HepG2 (cell line): ENCODE results near the gene VSIG10L2.

Source experiments
- ATF1 ChIP-seq: IDR thresholded peaks from 2 replicates; pipeline ENCODE4 v1.6.1; 2016; ENCODE audit warnings: mild to moderate bottlenecking, control low read depth
- CBFB ChIP-seq: sonication (generic); formaldehyde crosslinking; IDR thresholded peaks from 2 replicates; pipeline ENCODE4 v1.4.0; 2020; ENCODE audit warnings: missing genetic modification reagents
- ZFP36 ChIP-seq: fragments of 150-350 bp; IDR thresholded peaks from 2 replicates; pipeline ENCODE4 v1.6.1; 2018; ENCODE audit warnings: borderline replicate concordance, low read length, low read depth; ENCODE audit not compliant: partially characterized antibody
- TF ChIP-seq, protein P1 (sequence below): sonication (generic); formaldehyde crosslinking; IDR thresholded peaks from 2 replicates; pipeline ENCODE4 v1.5.0; 2020; ENCODE audit warnings: mild to moderate bottlenecking, missing genetic modification reagents, moderate library complexity
- TF ChIP-seq, protein P2 (sequence below): IDR thresholded peaks from 2 replicates; pipeline ENCODE4 v1.6.1; 2016; ENCODE audit warnings: control low read depth
- TF ChIP-seq, protein P3 (sequence below): IDR thresholded peaks from 2 replicates; pipeline ENCODE4 v1.6.1; 2012; ENCODE audit warnings: low read length, improper control_type of control experiment

DNA sequence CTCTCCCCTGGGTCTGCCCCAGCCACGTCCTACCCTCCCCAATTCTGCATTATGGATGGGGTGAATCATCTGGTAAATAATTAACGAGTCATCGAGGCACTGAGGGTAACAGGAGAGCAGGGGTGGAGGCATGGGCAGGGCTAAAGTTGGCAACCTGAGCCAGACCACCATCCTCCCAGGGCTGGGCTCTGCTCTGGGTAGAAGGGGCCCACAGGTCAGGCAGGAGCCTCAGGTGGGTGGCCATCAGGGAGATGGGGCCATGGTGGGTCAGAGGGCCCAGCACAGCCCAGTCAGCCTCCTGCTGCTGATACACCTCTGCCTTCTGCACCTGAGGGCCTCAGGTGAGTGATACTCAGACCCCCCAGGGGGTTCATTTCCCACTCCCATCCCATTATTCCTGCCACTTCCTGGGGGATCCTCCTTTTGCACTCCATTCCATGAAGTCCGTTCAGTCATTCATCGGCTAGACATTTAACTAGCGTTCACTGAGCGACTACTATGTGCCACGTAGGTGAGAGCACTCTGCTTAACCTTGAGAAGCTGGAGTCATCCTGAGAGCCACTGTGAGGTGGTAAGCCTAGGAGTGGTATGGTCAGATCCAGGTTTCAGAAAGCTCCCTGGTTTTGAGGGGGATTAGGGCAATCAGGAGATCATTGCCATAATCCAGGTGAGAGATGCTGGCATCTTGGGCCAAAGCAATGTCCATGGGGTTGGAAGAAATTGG is at the start of gene VSIG10L2:
- TF ChIP-seq, protein P1, sequence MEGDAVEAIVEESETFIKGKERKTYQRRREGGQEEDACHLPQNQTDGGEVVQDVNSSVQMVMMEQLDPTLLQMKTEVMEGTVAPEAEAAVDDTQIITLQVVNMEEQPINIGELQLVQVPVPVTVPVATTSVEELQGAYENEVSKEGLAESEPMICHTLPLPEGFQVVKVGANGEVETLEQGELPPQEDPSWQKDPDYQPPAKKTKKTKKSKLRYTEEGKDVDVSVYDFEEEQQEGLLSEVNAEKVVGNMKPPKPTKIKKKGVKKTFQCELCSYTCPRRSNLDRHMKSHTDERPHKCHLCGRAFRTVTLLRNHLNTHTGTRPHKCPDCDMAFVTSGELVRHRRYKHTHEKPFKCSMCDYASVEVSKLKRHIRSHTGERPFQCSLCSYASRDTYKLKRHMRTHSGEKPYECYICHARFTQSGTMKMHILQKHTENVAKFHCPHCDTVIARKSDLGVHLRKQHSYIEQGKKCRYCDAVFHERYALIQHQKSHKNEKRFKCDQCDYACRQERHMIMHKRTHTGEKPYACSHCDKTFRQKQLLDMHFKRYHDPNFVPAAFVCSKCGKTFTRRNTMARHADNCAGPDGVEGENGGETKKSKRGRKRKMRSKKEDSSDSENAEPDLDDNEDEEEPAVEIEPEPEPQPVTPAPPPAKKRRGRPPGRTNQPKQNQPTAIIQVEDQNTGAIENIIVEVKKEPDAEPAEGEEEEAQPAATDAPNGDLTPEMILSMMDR (CRISPR knock-in tag), result no peak
- TF ChIP-seq, protein P2, sequence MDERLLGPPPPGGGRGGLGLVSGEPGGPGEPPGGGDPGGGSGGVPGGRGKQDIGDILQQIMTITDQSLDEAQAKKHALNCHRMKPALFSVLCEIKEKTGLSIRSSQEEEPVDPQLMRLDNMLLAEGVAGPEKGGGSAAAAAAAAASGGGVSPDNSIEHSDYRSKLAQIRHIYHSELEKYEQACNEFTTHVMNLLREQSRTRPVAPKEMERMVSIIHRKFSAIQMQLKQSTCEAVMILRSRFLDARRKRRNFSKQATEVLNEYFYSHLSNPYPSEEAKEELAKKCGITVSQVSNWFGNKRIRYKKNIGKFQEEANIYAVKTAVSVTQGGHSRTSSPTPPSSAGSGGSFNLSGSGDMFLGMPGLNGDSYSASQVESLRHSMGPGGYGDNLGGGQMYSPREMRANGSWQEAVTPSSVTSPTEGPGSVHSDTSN (CRISPR knock-in tag), result no peak
- TF ChIP-seq, protein P3, sequence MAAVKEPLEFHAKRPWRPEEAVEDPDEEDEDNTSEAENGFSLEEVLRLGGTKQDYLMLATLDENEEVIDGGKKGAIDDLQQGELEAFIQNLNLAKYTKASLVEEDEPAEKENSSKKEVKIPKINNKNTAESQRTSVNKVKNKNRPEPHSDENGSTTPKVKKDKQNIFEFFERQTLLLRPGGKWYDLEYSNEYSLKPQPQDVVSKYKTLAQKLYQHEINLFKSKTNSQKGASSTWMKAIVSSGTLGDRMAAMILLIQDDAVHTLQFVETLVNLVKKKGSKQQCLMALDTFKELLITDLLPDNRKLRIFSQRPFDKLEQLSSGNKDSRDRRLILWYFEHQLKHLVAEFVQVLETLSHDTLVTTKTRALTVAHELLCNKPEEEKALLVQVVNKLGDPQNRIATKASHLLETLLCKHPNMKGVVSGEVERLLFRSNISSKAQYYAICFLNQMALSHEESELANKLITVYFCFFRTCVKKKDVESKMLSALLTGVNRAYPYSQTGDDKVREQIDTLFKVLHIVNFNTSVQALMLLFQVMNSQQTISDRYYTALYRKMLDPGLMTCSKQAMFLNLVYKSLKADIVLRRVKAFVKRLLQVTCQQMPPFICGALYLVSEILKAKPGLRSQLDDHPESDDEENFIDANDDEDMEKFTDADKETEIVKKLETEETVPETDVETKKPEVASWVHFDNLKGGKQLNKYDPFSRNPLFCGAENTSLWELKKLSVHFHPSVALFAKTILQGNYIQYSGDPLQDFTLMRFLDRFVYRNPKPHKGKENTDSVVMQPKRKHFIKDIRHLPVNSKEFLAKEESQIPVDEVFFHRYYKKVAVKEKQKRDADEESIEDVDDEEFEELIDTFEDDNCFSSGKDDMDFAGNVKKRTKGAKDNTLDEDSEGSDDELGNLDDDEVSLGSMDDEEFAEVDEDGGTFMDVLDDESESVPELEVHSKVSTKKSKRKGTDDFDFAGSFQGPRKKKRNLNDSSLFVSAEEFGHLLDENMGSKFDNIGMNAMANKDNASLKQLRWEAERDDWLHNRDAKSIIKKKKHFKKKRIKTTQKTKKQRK, result no peak
- TF ChIP-seq CBFB (no peak), ZFP36 (no peak), ATF1 (no peak)
